WTC11 (cell line): ENCODE data around the gene C9orf153. TPM values are rescaled to one million over a fixed set of nuclear protein-coding genes. Genes with fewer than 3 reads are reported as not detected.

ENCODE experiments used
- ATAC-seq: fragments of 200-7000 bp; cut with Tn5 transposase; 2 replicates; pipeline ENCODE4 v1.10.0; 2021; ENCODE audit warnings: mild to moderate bottlenecking, moderate library complexity
- CTCF ChIA-PET: fragments of 300-600 bp; sonication (Branson Sonifier 250); formaldehyde crosslinking; loops from one replicate; lab custom pipeline; 2021; ENCODE audit warnings: antibody characterized with exemption; lab: Charles Lee
- POLR2A ChIA-PET: fragments of 350-600 bp; sonication (Branson Sonifier 250); formaldehyde crosslinking; loops from one replicate; lab custom pipeline; 2021; ENCODE audit warnings: antibody characterized with exemption; lab: Charles Lee
- DNase-seq: peaks from one replicate; pipeline ENCODE4 v3.0.0; 2021; ENCODE audit warnings: low spot score
- H3K27ac Mint-ChIP-seq: 2 replicates; pipeline ENCODE4 v1.8.0; 2021; ENCODE audit warnings: mixed read lengths
- H3K27me3 Mint-ChIP-seq: 2 replicates; pipeline ENCODE4 v1.8.0; 2021; ENCODE audit warnings: low read depth, mild to moderate bottlenecking, moderate library complexity, mixed read lengths
- H3K36me3 Mint-ChIP-seq: 2 replicates; pipeline ENCODE4 v1.8.0; 2021; ENCODE audit warnings: mixed read lengths
- H3K4me1 Mint-ChIP-seq: 2 replicates; pipeline ENCODE4 v1.8.0; 2022; ENCODE audit warnings: mixed read lengths
- H3K4me3 Mint-ChIP-seq: 2 replicates; pipeline ENCODE4 v1.8.0; 2021; ENCODE audit warnings: mild to moderate bottlenecking, moderate library complexity, mixed read lengths
- H3K9me3 Mint-ChIP-seq: 2 replicates; pipeline ENCODE4 v1.8.0; 2021; ENCODE audit warnings: mixed read lengths
- EMX1 ChIP-seq: fragments of 250-450 bp; sonication (Bioruptor Pico); IDR thresholded peaks from 2 replicates; pipeline ENCODE4 v1.8.0; 2021; ENCODE audit warnings: mild to moderate bottlenecking
- FOXP1 ChIP-seq: sonication (generic); formaldehyde crosslinking; IDR thresholded peaks from 2 replicates; pipeline ENCODE4 v1.8.0; 2022; ENCODE audit warnings: missing genetic modification reagents, mild to moderate bottlenecking, moderate library complexity, borderline replicate concordance
- JUN ChIP-seq: sonication (generic); formaldehyde crosslinking; IDR thresholded peaks from 2 replicates; pipeline ENCODE4 v1.8.0; 2023; ENCODE audit warnings: mild to moderate bottlenecking, missing genetic modification reagents
- MYBL2 ChIP-seq: sonication (generic); formaldehyde crosslinking; IDR thresholded peaks from 2 replicates; pipeline ENCODE4 v1.8.1; 2023; ENCODE audit warnings: mild to moderate bottlenecking, moderate library complexity, missing genetic modification reagents
- NR3C1 ChIP-seq: sonication (generic); formaldehyde crosslinking; conservative IDR thresholded peaks from 2 replicates; pipeline ENCODE4 v1.8.1; 2023; ENCODE audit warnings: low read depth, mild to moderate bottlenecking, missing genetic modification reagents
- OVOL2 ChIP-seq: fragments of 250-450 bp; sonication (Bioruptor Pico); IDR thresholded peaks from 2 replicates; pipeline ENCODE4 v1.9.0; 2021; ENCODE audit warnings: mild to moderate bottlenecking, borderline replicate concordance
- PRRX2 ChIP-seq: fragments of 250-450 bp; sonication (Bioruptor Pico); IDR thresholded peaks from 2 replicates; pipeline ENCODE4 v1.8.0; 2021; ENCODE audit warnings: mild to moderate bottlenecking
- RORB ChIP-seq: fragments of 250-450 bp; sonication (Bioruptor Pico); IDR thresholded peaks from 2 replicates; pipeline ENCODE4 v1.9.0; 2021; ENCODE audit warnings: mild to moderate bottlenecking
- SMAD4 ChIP-seq: sonication (generic); formaldehyde crosslinking; IDR thresholded peaks from 2 replicates; pipeline ENCODE4 v1.8.0; 2022; ENCODE audit warnings: mild to moderate bottlenecking, missing genetic modification reagents
- TCF7 ChIP-seq: sonication (generic); formaldehyde crosslinking; IDR thresholded peaks from 2 replicates; pipeline ENCODE4 v1.8.0; 2022; ENCODE audit warnings: mild to moderate bottlenecking, low read depth, missing genetic modification reagents, moderate library complexity
- TEAD4 ChIP-seq: sonication (generic); formaldehyde crosslinking; IDR thresholded peaks from 2 replicates; pipeline ENCODE4 v1.8.0; 2022; ENCODE audit warnings: mild to moderate bottlenecking, missing genetic modification reagents
- ZNF121 ChIP-seq: sonication (generic); formaldehyde crosslinking; IDR thresholded peaks from 2 replicates; pipeline ENCODE4 v1.8.0; 2023; ENCODE audit warnings: missing genetic modification reagents
- ZNF138 ChIP-seq: sonication (generic); formaldehyde crosslinking; conservative IDR thresholded peaks from 2 replicates; pipeline ENCODE4 v1.8.1; 2022; ENCODE audit warnings: mild to moderate bottlenecking, moderate library complexity, missing genetic modification reagents
- ZNF416 ChIP-seq: fragments of 250-450 bp; sonication (Bioruptor Pico); IDR thresholded peaks from 2 replicates; pipeline ENCODE4 v1.9.0; 2021; ENCODE audit warnings: mild to moderate bottlenecking, inconsistent platforms
- total RNA-seq: library from RNA; stranded (reverse); gene quantifications from 3 replicates; pipeline ENCODE4 v1.2.3, GENCODE V29; 2021
- TF ChIP-seq, protein P1 (sequence below): fragments of 250-450 bp; sonication (Bioruptor Pico); IDR thresholded peaks from 2 replicates; pipeline ENCODE4 v1.9.0; 2021; ENCODE audit warnings: mild to moderate bottlenecking, borderline replicate concordance
- TF ChIP-seq, protein P2 (sequence below): sonication (generic); formaldehyde crosslinking; IDR thresholded peaks from 2 replicates; pipeline ENCODE4 v1.8.1; 2022; ENCODE audit warnings: low read depth, mild to moderate bottlenecking, moderate library complexity, missing genetic modification reagents, borderline replicate concordance
- TF ChIP-seq, protein P3 (sequence below): sonication (generic); formaldehyde crosslinking; IDR thresholded peaks from 2 replicates; pipeline ENCODE4 v1.8.0; 2023; ENCODE audit warnings: missing genetic modification reagents
- TF ChIP-seq, protein P4 (sequence below): sonication (generic); formaldehyde crosslinking; IDR thresholded peaks from 2 replicates; pipeline ENCODE4 v1.8.1; 2022; ENCODE audit warnings: mild to moderate bottlenecking, moderate library complexity, missing genetic modification reagents

Gene C9orf153
- total RNA-seq, 1 experiment from 2014 or later: not detected

DNA sequence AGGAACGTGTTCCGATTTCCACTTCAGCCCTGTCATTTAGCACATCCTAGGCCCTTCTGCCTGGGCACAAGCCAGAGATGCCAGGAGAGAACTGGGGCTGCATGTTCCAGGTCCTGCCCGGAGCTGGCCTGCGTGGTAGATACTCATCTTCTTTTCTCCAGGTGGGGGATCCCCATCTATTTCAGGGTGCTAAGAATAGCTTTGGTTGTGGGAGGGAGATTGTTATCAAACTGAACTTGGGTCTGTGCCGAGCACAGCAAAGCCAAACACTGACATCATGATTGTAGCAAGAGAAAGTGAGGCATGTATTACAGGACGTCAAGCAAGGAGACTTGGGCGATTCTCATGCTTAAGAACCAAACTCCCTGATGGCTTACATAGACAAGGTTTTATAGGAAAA, 18.2 kb downstream of the C9orf153 start (continued):
- TF ChIP-seq, protein P1, sequence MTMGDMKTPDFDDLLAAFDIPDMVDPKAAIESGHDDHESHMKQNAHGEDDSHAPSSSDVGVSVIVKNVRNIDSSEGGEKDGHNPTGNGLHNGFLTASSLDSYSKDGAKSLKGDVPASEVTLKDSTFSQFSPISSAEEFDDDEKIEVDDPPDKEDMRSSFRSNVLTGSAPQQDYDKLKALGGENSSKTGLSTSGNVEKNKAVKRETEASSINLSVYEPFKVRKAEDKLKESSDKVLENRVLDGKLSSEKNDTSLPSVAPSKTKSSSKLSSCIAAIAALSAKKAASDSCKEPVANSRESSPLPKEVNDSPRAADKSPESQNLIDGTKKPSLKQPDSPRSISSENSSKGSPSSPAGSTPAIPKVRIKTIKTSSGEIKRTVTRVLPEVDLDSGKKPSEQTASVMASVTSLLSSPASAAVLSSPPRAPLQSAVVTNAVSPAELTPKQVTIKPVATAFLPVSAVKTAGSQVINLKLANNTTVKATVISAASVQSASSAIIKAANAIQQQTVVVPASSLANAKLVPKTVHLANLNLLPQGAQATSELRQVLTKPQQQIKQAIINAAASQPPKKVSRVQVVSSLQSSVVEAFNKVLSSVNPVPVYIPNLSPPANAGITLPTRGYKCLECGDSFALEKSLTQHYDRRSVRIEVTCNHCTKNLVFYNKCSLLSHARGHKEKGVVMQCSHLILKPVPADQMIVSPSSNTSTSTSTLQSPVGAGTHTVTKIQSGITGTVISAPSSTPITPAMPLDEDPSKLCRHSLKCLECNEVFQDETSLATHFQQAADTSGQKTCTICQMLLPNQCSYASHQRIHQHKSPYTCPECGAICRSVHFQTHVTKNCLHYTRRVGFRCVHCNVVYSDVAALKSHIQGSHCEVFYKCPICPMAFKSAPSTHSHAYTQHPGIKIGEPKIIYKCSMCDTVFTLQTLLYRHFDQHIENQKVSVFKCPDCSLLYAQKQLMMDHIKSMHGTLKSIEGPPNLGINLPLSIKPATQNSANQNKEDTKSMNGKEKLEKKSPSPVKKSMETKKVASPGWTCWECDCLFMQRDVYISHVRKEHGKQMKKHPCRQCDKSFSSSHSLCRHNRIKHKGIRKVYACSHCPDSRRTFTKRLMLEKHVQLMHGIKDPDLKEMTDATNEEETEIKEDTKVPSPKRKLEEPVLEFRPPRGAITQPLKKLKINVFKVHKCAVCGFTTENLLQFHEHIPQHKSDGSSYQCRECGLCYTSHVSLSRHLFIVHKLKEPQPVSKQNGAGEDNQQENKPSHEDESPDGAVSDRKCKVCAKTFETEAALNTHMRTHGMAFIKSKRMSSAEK (CRISPR knock-in tag): no peak

DNA sequence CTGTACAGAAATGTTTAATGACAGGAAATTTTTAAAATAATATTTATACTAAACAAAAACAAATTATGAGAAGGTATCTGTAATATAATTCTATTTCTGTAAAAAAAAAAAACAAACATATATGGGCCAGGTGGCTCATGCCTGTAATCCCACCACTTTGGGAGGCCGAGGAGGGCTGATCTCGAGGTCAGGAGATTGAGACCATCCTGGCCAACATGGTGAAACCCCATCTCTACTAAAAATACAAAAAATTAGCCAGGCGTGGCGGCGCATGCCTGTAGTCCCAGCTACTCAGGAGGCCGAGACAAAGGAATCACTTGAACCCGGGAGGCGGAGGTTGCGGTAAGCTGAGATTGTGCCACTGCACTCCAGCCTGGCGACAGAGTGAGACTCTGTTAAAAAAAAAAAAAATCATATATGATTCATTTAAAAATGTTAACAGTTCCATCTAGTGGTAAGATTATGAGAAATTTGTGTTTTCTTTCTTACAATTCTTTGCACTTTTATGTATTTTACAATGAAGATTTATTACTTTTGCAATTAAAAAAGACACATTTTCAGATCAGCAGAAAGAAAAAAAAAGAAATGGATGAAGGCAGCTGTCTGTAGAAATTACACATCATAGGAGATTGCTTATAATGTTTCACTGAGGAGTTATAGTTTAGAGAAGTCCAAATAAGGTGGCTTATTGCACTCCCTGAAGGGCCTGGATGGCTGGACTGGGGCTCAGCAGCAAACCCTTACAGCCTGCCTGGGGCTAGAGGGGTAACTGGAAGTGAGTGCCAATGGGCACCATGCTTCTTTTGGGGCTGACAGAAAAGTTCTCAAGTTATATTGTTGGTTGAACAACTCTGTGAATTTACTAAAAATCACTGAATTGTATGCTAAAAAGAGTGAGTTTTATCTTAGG, 20.3 kb downstream of the C9orf153 start:
- no peak for ATAC-seq
- POLR2A ChIA-PET: no interaction called here
- H3K4me1 Mint-ChIP-seq: peaks cover 3% of the 10 kb centered on the region

DNA sequence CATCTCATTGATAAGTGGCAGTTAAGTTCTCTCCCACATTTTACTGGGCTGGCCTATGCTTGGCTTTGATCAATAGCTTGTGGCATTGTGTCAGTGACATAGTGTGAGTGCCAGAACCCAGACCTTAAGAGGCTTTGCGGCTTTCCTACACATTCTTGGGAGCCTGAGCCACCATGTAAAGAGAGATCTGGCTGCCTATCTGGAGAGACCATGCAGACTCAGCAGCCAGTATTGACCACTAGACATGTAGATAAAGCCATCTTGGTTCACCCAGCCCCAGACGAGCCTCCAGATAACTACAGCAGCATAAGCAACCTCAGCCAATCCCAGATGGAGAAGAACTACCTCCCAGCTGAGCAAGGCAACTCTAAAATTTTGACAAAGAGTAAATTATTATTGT, 28.6 kb downstream of the C9orf153 start:
- H3K27me3 Mint-ChIP-seq: no peaks in the 10 kb centered on the region
- ChIA-PET POLR2A (no interaction called here), CTCF (no interaction called here)
- ATAC-seq (no peak), DNase-seq (no peak)
- H3K4me1 Mint-ChIP-seq: no peaks in the 10 kb centered on the region
- TF ChIP-seq MYBL2 (CRISPR knock-in tag) (no peak), RORB (CRISPR knock-in tag) (no peak), ZNF416 (CRISPR knock-in tag) (no peak), PRRX2 (CRISPR knock-in tag) (no peak), OVOL2 (no peak), TCF7 (CRISPR knock-in tag) (no peak), FOXP1 (CRISPR knock-in tag) (no peak), EMX1 (CRISPR knock-in tag) (no peak), ZNF121 (CRISPR knock-in tag) (no peak), TEAD4 (no peak), JUN (CRISPR knock-in tag) (no peak), NR3C1 (CRISPR knock-in tag) (no peak), ZNF138 (CRISPR knock-in tag) (no peak)
- TF ChIP-seq, protein P2, sequence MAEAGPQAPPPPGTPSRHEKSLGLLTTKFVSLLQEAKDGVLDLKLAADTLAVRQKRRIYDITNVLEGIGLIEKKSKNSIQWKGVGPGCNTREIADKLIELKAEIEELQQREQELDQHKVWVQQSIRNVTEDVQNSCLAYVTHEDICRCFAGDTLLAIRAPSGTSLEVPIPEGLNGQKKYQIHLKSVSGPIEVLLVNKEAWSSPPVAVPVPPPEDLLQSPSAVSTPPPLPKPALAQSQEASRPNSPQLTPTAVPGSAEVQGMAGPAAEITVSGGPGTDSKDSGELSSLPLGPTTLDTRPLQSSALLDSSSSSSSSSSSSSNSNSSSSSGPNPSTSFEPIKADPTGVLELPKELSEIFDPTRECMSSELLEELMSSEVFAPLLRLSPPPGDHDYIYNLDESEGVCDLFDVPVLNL: no peak
- TF ChIP-seq, protein P3, sequence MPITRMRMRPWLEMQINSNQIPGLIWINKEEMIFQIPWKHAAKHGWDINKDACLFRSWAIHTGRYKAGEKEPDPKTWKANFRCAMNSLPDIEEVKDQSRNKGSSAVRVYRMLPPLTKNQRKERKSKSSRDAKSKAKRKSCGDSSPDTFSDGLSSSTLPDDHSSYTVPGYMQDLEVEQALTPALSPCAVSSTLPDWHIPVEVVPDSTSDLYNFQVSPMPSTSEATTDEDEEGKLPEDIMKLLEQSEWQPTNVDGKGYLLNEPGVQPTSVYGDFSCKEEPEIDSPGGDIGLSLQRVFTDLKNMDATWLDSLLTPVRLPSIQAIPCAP (CRISPR knock-in tag): no peak
- TF ChIP-seq, protein P4, sequence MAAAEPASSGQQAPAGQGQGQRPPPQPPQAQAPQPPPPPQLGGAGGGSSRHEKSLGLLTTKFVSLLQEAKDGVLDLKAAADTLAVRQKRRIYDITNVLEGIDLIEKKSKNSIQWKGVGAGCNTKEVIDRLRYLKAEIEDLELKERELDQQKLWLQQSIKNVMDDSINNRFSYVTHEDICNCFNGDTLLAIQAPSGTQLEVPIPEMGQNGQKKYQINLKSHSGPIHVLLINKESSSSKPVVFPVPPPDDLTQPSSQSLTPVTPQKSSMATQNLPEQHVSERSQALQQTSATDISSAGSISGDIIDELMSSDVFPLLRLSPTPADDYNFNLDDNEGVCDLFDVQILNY: no peak
- no peaks in the 10 kb centered on the region for H3K36me3 Mint-ChIP-seq
- H3K4me3 Mint-ChIP-seq: no peak overlapping the region
- no peak overlapping the region for H3K27ac Mint-ChIP-seq
- H3K9me3 Mint-ChIP-seq: no peaks in the 10 kb centered on the region

More for the DNA sequence above, 20.3 kb downstream of the C9orf153 start:
- CTCF ChIA-PET: interaction anchor here (0.7 to 2.6 kb wide), 2 partner anchors 37 to 414 kb away, joined by 4 to 11 read pairs; no protein-coding TSS in a partner anchor
- no peak for DNase-seq
- no peak for TF ChIP-seq SMAD4 (CRISPR knock-in tag)
- Mint-ChIP-seq H3K36me3 (no peaks in the 10 kb centered on the region), H3K4me3 (no peak overlapping the region), H3K9me3 (no peaks in the 10 kb centered on the region), H3K27ac (no peak overlapping the region), H3K27me3 (no peaks in the 10 kb centered on the region; the same call in 1 of the 2 replicates)
